Chondrocyte (in vitro differentiated cells): ENCODE data around the gene CLIP4. TPM values are rescaled to one million over a fixed set of nuclear protein-coding genes. Genes with fewer than 3 reads are reported as not detected.

Source experiments
- DNase-seq: peaks from one replicate; pipeline ENCODE4 v3.0.0; 2021; ENCODE audit warnings: mixed read lengths, low spot score
- H3K27ac Mint-ChIP-seq: one replicate; pipeline ENCODE4 v1.8.0; 2021; ENCODE audit warnings: mild to moderate bottlenecking, moderate library complexity, mixed read lengths; ENCODE audit not compliant: unreplicated experiment
- H3K27me3 Mint-ChIP-seq: 2 replicates; pipeline ENCODE4 v1.8.0; 2021; ENCODE audit warnings: low read depth, mixed read lengths
- H3K36me3 Mint-ChIP-seq: 2 replicates; pipeline ENCODE4 v1.8.0; 2021; ENCODE audit warnings: low read depth, mixed read lengths
- H3K4me1 Mint-ChIP-seq: 2 replicates; pipeline ENCODE4 v1.8.0; 2021; ENCODE audit warnings: low read depth, mild to moderate bottlenecking, mixed read lengths
- H3K4me3 Mint-ChIP-seq: one replicate; pipeline ENCODE4 v1.8.0; 2021; ENCODE audit warnings: mild to moderate bottlenecking, moderate library complexity, mixed read lengths; ENCODE audit not compliant: unreplicated experiment
- H3K9me3 Mint-ChIP-seq: 2 replicates; pipeline ENCODE4 v1.8.0; 2021; ENCODE audit warnings: low read depth, mixed read lengths
- CTCF ChIP-seq: fragments of 200-600 bp; sonication (generic); IDR thresholded peaks from 2 replicates; pipeline ENCODE4 v1.5.0; 2021; ENCODE audit warnings: antibody characterized with exemption, mild to moderate bottlenecking, moderate library complexity
- total RNA-seq: library from RNA; stranded (reverse); gene quantifications from 3 replicates; pipeline ENCODE4 v1.2.1, GENCODE V29; 2021

Gene CLIP4
- total RNA-seq, 1 donor from 2014 or later = 30.1 TPM

- DNase-seq = no peak
- H3K27me3 Mint-ChIP-seq = peaks cover 9% of the 10 kb centered on the region
- no peaks in the 10 kb centered on the region for H3K9me3 Mint-ChIP-seq
- no peak for TF ChIP-seq CTCF
- no peaks in the 10 kb centered on the region for H3K4me1 Mint-ChIP-seq
- peaks cover 4% of the 10 kb centered on the region for H3K36me3 Mint-ChIP-seq
- no peak overlapping the region for H3K27ac Mint-ChIP-seq
- no peak overlapping the region for H3K4me3 Mint-ChIP-seq
Measured at GRCh38 chr2:29216609-29216909, 101.3 kb downstream of the CLIP4 start.

- Mint-ChIP-seq H3K9me3 (no peaks in the 10 kb centered on the region), H3K27ac (no peak overlapping the region), H3K36me3 (no peaks in the 10 kb centered on the region), H3K4me1 (no peaks in the 10 kb centered on the region), H3K27me3 (peaks cover 13% of the 10 kb centered on the region), H3K4me3 (no peak overlapping the region)
- no peak for TF ChIP-seq CTCF
- no peak for DNase-seq
Measured at GRCh38 chr2:29218071-29218470, 102.9 kb downstream of the CLIP4 start.

DNA sequence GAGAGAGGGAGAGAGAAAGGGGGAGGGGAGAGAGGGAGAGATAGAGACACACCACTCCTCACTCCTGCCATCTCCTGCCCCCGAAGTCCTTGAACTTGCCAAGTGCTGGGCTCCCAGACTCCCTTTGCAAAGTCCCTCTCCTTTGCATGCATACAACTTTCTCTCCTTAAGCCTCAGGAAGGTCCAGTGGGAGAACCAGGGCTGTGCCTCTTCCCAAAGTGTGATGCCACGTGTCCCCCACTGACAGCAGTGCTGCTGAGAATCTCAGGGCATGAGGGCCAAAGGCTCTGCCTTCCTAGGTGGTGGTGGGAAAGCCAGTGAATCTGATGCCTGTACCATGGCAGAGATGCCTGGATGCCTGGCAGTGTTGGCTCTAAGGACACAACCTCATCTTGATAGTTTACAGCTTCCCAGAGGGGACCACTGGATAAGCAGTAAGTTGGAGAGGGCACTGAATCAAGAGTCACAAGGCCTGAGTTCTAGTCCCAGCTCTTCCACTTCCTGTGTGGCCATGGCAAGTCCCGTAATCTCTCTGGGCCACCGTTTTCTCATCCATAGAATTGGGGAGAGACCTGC is 103.4 kb downstream of the CLIP4 start:
- no peak for DNase-seq
- Mint-ChIP-seq H3K4me1 (peaks cover under 1% of the 10 kb centered on the region), H3K4me3 (no peak overlapping the region), H3K27ac (no peak overlapping the region), H3K36me3 (no peaks in the 10 kb centered on the region), H3K9me3 (no peaks in the 10 kb centered on the region), H3K27me3 (peaks cover 13% of the 10 kb centered on the region)
- TF ChIP-seq CTCF = no peak

DNA sequence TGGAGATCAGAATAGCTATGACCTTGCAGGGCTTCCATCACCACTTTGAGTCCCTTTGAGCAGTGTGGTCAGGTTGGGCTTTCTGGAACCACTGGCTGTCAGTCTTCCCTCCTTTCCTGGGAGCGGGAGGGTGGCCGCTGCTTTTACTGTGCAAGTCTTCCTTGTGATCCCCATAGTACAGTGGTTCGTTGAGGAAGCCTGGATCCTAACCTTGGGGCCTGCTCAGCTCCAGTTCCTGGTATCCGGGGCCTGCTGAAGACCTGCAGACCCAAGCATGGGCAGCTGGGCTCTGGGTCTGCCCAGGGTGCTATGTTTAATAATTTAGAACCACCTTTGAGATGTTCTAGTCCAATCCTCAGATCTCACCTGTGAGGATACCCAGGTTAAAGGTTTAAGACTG is 104.2 kb downstream of the CLIP4 start:
- no peak for TF ChIP-seq CTCF
- H3K4me1 Mint-ChIP-seq = peaks cover 8% of the 10 kb centered on the region
- H3K27ac Mint-ChIP-seq = no peak overlapping the region
- no peak overlapping the region for H3K4me3 Mint-ChIP-seq
- H3K9me3 Mint-ChIP-seq = no peaks in the 10 kb centered on the region
- H3K36me3 Mint-ChIP-seq = no peaks in the 10 kb centered on the region
- peaks cover 13% of the 10 kb centered on the region for H3K27me3 Mint-ChIP-seq
- no peak for DNase-seq

DNA sequence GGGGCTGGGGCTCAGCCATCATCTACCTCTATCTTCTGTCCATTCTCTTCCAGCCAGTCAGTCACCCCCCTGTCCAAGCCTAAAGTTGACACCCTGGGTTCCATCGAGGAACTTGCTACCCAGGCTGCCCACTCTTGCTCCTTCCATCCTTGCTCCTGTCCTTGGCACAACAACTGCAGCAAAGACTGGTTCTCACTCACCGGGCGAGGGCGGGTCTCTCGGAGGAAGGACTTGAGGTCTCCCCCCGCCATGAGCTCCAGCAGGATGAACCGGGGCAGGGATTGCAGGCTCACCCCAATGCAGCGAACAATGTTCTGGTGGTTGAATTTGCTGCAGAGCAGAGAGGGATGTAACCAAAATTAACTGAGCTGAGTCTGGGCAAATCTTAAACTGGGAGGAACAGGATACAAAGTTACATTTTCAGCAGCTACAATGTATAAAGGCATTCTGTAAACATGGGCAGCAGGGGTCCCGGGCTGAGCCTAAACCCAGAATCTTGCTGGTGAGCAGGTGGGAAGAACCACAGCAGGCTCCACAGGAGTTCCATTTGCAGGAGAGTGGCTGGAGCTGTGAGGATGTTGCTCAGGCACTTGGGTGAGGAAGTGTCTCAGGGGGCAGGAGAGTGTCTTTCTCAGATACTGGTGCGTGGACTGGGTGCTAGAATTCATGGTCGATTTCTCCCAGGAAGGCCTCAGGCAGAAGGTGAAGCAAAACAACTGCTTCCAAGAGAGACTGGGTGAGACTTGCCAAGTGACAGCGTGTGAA is 105.5 kb downstream of the CLIP4 start:
- Mint-ChIP-seq H3K4me3 (no peak overlapping the region), H3K36me3 (no peaks in the 10 kb centered on the region), H3K4me1 (peaks cover 9% of the 10 kb centered on the region), H3K9me3 (no peaks in the 10 kb centered on the region), H3K27me3 (peaks cover 16% of the 10 kb centered on the region), H3K27ac (no peak overlapping the region)
- DNase-seq = no peak
- no peak for TF ChIP-seq CTCF
